ENCODE results near the gene FAAH2.

Gene FAAH2

DNA sequence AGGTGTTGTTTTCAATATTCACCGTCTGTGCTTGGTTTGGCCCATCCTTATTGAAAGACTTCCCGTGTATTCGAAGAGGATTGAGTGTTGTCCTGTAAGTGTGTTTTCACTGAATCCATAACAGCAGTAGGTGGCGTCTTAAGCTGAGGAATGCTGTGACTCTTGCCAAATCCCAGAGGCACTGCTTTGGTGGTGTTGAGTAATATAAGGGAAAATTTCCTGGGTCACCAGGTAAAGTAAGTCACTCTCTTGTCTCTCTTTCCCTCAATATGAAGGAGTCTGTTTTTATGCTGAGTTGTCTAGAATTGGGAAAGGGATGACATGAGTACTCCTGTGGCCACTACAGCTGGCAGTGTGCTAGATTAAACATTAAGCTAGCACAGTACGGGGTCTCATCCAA is 158.6 kb downstream of the FAAH2 start:
- TF ChIP-seq, protein P1, sequence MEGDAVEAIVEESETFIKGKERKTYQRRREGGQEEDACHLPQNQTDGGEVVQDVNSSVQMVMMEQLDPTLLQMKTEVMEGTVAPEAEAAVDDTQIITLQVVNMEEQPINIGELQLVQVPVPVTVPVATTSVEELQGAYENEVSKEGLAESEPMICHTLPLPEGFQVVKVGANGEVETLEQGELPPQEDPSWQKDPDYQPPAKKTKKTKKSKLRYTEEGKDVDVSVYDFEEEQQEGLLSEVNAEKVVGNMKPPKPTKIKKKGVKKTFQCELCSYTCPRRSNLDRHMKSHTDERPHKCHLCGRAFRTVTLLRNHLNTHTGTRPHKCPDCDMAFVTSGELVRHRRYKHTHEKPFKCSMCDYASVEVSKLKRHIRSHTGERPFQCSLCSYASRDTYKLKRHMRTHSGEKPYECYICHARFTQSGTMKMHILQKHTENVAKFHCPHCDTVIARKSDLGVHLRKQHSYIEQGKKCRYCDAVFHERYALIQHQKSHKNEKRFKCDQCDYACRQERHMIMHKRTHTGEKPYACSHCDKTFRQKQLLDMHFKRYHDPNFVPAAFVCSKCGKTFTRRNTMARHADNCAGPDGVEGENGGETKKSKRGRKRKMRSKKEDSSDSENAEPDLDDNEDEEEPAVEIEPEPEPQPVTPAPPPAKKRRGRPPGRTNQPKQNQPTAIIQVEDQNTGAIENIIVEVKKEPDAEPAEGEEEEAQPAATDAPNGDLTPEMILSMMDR (IDR thresholded peaks at IDR 0.05; ENCODE audit: low read depth, low read length), result no peak
- no peak overlapping the region for H3K4me3 ChIP-seq (replicated peaks in 1 of 2; ENCODE audit: low read depth in 2 of 2, low read length in 2 of 2)
- peak in 1 of 2 donors; percentile 9 for DNase-seq (ENCODE audit: low read depth in 2 of 2)

DNA sequence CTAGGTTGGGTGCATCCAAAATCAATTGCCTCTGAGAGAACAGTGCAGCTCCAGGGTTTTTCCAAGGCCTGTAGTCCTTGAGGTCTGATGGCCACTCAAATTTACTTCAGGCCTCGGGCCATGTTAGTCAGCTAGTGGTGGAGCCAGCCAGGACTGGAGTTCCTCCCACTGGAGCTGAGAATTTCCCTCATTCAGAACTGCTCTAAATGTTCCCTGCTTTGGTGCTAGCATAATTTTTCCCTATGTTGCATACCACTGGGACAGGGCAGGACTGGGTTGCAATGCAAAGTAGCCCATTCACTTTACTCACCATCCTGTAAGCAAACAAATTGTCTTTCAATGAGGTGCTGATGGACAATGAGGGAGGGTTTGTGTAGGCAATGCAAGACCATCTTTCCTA is 159.3 kb downstream of the FAAH2 start:
- DNase-seq (ENCODE audit: low read depth in 2 of 2), result no peak
- TF ChIP-seq, protein P1 (IDR thresholded peaks at IDR 0.05; ENCODE audit: low read depth, low read length), result no peak
- no peak overlapping the region for H3K4me3 ChIP-seq (replicated peaks in 1 of 2; ENCODE audit: low read depth in 2 of 2, low read length in 2 of 2)

DNA sequence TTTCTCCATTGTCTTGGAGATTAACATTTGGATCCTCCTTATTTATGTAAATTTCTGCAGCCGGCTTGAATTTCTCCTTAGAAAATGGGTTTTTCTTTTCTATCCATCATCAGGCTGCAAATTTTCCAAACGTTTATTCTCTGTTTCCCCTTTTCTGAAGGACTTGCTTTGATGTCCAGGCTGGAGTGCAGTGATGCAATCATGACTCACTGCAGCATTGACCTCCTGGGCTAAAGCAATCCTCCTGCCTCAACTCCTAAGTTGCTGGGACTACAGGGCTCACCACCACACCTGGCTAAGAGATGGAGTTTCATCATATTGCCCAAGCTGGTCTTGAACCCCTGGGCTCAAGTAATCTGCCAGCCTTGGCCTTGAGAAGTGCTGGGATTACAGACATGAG is 161.3 kb downstream of the FAAH2 start:
- TF ChIP-seq, protein P1 (IDR thresholded peaks at IDR 0.05; ENCODE audit: low read depth, low read length), result no peak
- peak in 1 of 2 donors; percentile 43 for DNase-seq (ENCODE audit: low read depth in 2 of 2)
- H3K4me3 ChIP-seq (replicated peaks in 1 of 2; ENCODE audit: low read depth in 2 of 2, low read length in 2 of 2), result no peak overlapping the region

DNA sequence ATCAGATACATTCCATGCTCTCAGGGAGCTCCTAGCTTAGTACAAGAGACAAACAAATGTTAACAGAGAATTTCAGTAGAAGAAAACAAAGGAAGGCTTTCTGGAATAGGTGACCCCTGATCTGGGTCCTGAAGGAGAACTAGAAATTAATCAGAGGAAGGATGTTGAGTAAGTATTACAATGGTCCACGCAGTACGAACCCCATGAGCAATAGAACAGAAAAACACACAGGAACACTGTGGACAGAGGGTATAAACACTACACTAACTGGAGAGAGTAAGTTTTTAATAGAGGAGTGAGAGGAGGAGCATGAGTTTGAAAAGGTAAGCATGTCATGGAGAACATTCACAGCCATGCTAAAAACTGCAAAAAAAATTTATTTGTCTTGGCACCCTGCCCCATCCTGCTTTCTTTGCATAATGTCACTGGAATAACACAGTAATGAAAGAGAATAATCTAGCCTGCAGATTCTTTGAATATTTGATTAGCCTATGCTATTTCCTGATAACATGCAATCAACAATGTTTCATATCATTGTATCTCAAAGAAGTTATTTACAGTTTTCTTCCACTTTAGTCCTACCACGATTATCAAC is 165.0 kb downstream of the FAAH2 start:
- no peak overlapping the region for H3K4me3 ChIP-seq (replicated peaks in 1 of 2; ENCODE audit: low read depth in 2 of 2, low read length in 2 of 2)
- peak in 1 of 2 donors; percentile 15 for DNase-seq (ENCODE audit: low read depth in 2 of 2)
- TF ChIP-seq, protein P1 (IDR thresholded peaks at IDR 0.05; ENCODE audit: low read depth, low read length), result no peak

DNA sequence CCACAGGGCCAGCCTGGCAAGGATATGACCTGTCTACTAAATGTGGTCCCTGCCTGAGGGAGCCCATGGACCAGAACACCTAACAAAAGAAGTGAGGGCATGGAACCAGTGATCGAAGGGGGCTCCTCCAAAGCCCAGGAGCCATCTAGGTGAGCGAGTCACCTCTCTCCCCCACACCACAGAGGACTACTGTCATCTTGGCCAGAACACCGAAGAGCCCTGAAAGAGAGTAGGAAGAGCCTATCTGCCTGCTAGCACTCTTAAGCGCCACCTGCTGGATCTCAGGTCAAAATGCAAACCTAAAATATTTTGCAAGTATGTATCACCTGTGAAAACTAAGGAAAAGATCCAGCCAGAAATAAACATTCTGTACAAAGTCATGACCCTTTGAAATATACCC is 167.4 kb downstream of the FAAH2 start:
- peak; percentile 15 to 48 for DNase-seq (ENCODE audit: low read depth in 2 of 2)
- H3K4me3 ChIP-seq (replicated peaks in 1 of 2; ENCODE audit: low read depth in 2 of 2, low read length in 2 of 2), result no peak overlapping the region
- TF ChIP-seq, protein P1 (IDR thresholded peaks at IDR 0.05; ENCODE audit: low read depth, low read length), result peak; percentile 56

DNA sequence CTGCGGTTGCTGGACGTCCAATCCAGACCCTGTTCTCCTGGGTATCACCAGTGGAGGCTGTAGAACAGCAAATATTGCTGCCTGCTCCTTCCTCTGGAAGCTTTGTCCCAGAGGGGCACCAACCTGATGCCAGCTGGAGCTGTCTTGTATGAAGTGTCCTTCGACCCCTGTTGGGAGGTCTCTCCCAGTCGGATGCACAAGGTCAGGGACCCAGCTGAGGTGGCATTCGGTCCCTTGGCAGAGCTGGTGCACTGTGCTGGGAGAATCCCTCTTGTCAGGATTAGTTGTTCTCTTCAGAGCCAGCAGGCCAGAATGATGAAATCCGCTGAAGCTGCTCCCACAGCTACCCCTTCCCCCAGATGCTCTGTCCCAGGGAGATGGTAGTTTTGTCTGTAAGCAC is 195.0 kb downstream of the FAAH2 start:
- TF ChIP-seq, protein P1 (IDR thresholded peaks at IDR 0.05; ENCODE audit: low read depth, low read length), result no peak
- DNase-seq (ENCODE audit: low read depth in 2 of 2), result no peak
- H3K4me3 ChIP-seq (replicated peaks in 1 of 2; ENCODE audit: low read depth in 2 of 2, low read length in 2 of 2), result no peak overlapping the region

DNA sequence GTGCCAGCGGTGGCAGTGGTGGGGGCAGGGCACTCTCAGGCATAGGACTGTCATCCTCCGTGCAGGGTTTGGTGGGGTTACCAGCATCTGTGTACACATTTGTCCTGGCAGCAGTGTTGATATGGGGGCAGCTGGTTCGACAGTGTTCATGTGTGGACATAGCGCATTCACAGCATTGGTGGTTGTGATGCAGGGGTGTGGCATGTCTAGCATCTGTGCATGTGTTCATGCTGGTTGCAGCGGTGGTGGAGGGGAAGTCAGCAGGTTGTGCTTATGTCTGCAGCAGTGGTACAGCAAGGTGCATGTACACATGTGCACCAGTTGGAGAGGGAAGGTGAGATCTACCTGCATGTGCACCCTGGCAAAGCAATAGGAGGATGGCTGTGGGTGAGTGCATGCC is 230.0 kb downstream of the FAAH2 start:
- H3K4me3 ChIP-seq (replicated peaks in 1 of 2; ENCODE audit: low read depth in 2 of 2, low read length in 2 of 2), result no peak overlapping the region

More for the DNA sequence above, 230.0 kb downstream of the FAAH2 start:
- DNase-seq (ENCODE audit: low read depth in 2 of 2), result no peak
- TF ChIP-seq, protein P1 (IDR thresholded peaks at IDR 0.05; ENCODE audit: low read depth, low read length), result no peak

All from cardiac fibroblast (primary cell).